CD4-positive, alpha-beta T cell (primary cell): ENCODE data around the gene SORBS1. TPM values are rescaled to one million over a fixed set of nuclear protein-coding genes. Genes with fewer than 3 reads are reported as not detected.

Experiments used
- ATAC-seq: fragments of 200-7000 bp; cut with Tn5 transposase; one replicate; pipeline ENCODE4 v1.10.0; 2022; ENCODE audit warnings: mild to moderate bottlenecking; ENCODE audit not compliant: poor library complexity
- CTCF ChIA-PET: fragments of 350-600 bp; sonication (Branson Sonifier 250); formaldehyde crosslinking; loops from one replicate; lab custom pipeline; 2021; ENCODE audit warnings: antibody characterized with exemption, inconsistent platforms; lab: Charles Lee
- POLR2A ChIA-PET: fragments of 350-600 bp; sonication (Branson Sonifier 250); formaldehyde crosslinking; loops from one replicate; lab custom pipeline; 2021; ENCODE audit warnings: antibody characterized with exemption, inconsistent platforms; lab: Charles Lee
- DNase-seq, 14 experiments: peaks; one replicate each; pipeline ENCODE4 v3.0.0-alpha.2; 2013 to 2020; ENCODE audit warnings: mixed read lengths in 2 of 14
- H3K27ac ChIP-seq, 2 donors: one replicate each; pipeline versions ENCODE4 v1.5.1 to v1.7.0; 2013; ENCODE audit warnings: low read length in 2 of 2, low read depth in 1 of 2, mild to moderate bottlenecking in 1 of 2
- H3K27me3 ChIP-seq, 2 experiments: 1 replicate in 1 of 2; 2 replicates in 1 of 2; pipeline versions ENCODE4 v1.6.1 to v1.7.0; 2013; ENCODE audit warnings: low read length in 2 of 2, control low read depth in 1 of 2, mild to moderate bottlenecking in 1 of 2, moderate library complexity in 1 of 2; ENCODE audit not compliant: insufficient read depth in 2 of 2, control insufficient read depth in 1 of 2
- H3K36me3 ChIP-seq: one replicate; pipeline ENCODE4 v1.6.1; 2013; ENCODE audit warnings: low read length, control low read depth; ENCODE audit not compliant: insufficient read depth
- H3K4me1 ChIP-seq: one replicate; pipeline ENCODE4 v1.6.1; 2013; ENCODE audit warnings: low read length, control low read depth; ENCODE audit not compliant: insufficient read depth
- H3K4me3 ChIP-seq: one replicate; pipeline ENCODE4 v1.5.1; 2013; ENCODE audit warnings: mild to moderate bottlenecking, low read length, moderate library complexity
- H3K9me3 ChIP-seq, 2 experiments: 1 replicate in 1 of 2; 2 replicates in 1 of 2; pipeline versions ENCODE4 v1.6.1 to v1.7.0; 2013; ENCODE audit warnings: low read length in 2 of 2, mild to moderate bottlenecking in 2 of 2, control low read depth in 1 of 2, moderate library complexity in 1 of 2; ENCODE audit not compliant: control insufficient read depth in 1 of 2, insufficient read depth in 1 of 2
- H3K27ac Mint-ChIP-seq: one replicate; pipeline ENCODE4 v1.8.0; 2020; ENCODE audit warnings: mixed read lengths
- H3K27me3 Mint-ChIP-seq: one replicate; pipeline ENCODE4 v1.8.0; 2021; ENCODE audit warnings: mixed read lengths
- H3K36me3 Mint-ChIP-seq: one replicate; pipeline ENCODE4 v1.8.0; 2021; ENCODE audit warnings: low read depth, mixed read lengths
- H3K4me1 Mint-ChIP-seq: one replicate; pipeline ENCODE4 v1.8.0; 2021; ENCODE audit warnings: low read depth, mixed read lengths
- H3K4me3 Mint-ChIP-seq: one replicate; pipeline ENCODE4 v1.8.0; 2020; ENCODE audit warnings: mild to moderate bottlenecking, mixed read lengths
- H3K9me3 Mint-ChIP-seq: one replicate; pipeline ENCODE4 v1.8.0; 2020; ENCODE audit warnings: mixed read lengths
- CTCF ChIP-seq: fragments of 200-600 bp; IDR thresholded peaks from one replicate; pipeline ENCODE4 v1.8.0; 2022; ENCODE audit warnings: antibody characterized with exemption, mild to moderate bottlenecking
- intact Hi-C, 2 experiments: fragments of 100-400 bp; cut with DNase I in 1 of 2; cut with micrococcal nuclease in 1 of 2; formaldehyde crosslinking; loops; one replicate each; pipeline versions ENCODE4 v1.15.1 to v1.9.0; 2023 to 2025; cut with DNase I, micrococcal nuclease
- total RNA-seq, 174 experiments: library from RNA in 2 of 174; stranded (reverse) in 2 of 174; gene quantifications; one replicate each; pipeline ENCODE4 v1.2.3 and lab custom pipeline; 2021 to 2026

SORBS1 gene
- total RNA-seq, 2 experiments from 2014 or later: 1.4 to 1.8 TPM

DNA sequence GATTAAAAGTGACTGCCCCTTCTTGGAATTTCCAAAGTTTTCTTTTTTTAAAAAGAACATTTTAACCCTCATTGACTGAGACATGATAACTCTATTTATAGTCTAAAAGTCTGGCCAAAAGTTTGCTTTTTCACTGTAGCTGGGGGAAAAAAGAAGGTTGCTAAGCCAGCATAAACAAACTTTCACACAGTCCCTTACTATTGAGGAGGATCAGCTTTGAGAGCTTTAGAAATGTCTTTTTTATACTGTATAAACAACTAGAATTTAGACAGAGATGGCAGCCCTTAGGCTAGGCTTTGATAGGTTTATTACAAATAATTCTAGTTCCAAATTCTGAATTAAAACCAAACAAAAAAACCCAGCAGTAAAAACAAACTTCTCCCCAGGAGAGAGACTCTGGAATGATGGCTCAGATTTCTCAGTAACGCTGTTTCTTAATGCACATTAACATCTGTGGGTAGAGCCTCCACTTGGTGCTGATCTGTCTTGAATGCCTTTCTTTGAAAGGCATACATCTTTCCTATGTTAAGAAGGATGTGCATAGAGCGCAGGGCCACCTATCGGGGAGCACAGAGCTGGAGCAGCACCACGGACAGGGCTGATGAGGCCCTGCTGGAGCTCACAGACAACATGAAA lies 169.5 kb downstream of the SORBS1 start:
- Histone ChIP-seq H3K9me3 (no peaks in the 10 kb centered on the region), H3K36me3 (no peaks in the 10 kb centered on the region), H3K4me3 (no peak overlapping the region), H3K27me3 (no peaks in the 10 kb centered on the region), H3K4me1 (no peaks in the 10 kb centered on the region), H3K27ac (no peak overlapping the region)
- DNase-seq: no peak
- Mint-ChIP-seq H3K4me1 (no peaks in the 10 kb centered on the region), H3K4me3 (no peak overlapping the region), H3K36me3 (no peaks in the 10 kb centered on the region), H3K27me3 (no peaks in the 10 kb centered on the region), H3K9me3 (no peaks in the 10 kb centered on the region), H3K27ac (no peak overlapping the region)
- TF ChIP-seq CTCF: no peak
- ATAC-seq: no peak
- intact Hi-C loops: no loop called here
- ChIA-PET CTCF (interaction anchor here (1.5 kb wide), 1 partner anchor 28 kb away, joined by 3 read pairs; no protein-coding TSS in a partner anchor), POLR2A (no interaction called here)

DNA sequence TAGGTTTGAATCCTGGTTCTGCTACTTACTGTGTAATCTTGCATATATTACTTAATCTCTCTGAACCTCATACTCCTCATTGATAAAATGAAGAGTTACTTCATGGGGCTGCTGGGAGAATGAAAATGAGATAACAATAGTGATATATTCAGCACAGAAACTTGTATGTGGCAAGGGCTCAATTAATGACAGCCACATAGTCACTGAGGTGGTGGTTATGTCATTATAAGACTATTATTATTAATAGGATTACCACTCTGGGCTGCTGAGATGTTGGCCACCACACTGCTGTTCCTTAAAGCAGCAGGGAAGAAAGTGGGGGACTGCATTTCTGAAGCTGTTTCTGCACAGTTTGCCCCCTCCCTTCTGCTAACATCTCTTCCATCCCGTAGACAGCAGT lies 170.0 kb downstream of the SORBS1 start:
- Histone ChIP-seq H3K27ac (no peak overlapping the region), H3K4me1 (no peaks in the 10 kb centered on the region), H3K4me3 (no peak overlapping the region), H3K27me3 (no peaks in the 10 kb centered on the region), H3K36me3 (no peaks in the 10 kb centered on the region), H3K9me3 (no peaks in the 10 kb centered on the region)
- intact Hi-C loops: no loop called here
- no peak overlapping the region for H3K4me3 Mint-ChIP-seq
- ATAC-seq (no peak), DNase-seq (no peak)
- no peaks in the 10 kb centered on the region for H3K4me1 Mint-ChIP-seq
- H3K36me3 Mint-ChIP-seq: no peaks in the 10 kb centered on the region
- H3K27ac Mint-ChIP-seq: no peak overlapping the region
- POLR2A ChIA-PET: no interaction called here
- H3K27me3 Mint-ChIP-seq: no peaks in the 10 kb centered on the region
- TF ChIP-seq CTCF: no peak
- CTCF ChIA-PET: no interaction called here
- H3K9me3 Mint-ChIP-seq: no peaks in the 10 kb centered on the region

DNA sequence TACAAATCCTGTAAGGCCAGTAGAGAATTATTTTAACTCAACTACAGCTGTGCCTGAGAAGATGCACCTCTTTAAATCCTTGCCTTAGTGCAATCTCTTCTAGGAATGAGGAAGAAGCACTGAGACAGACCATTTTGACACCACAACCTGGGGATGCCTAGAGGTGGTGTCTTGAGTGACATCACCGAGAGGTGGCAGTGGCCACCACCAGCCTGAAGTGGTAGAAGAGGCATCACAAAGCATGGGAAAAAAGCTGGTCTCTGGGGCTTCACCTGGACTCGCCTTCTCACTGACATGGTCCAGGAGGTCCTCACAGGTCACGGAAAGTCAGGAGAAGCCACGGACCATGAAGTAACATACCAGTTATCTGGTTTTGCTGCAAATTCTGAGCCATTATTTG lies 171.2 kb downstream of the SORBS1 start:
- no peak for TF ChIP-seq CTCF
- Histone ChIP-seq H3K27me3 (no peaks in the 10 kb centered on the region), H3K36me3 (no peaks in the 10 kb centered on the region), H3K9me3 (no peaks in the 10 kb centered on the region), H3K27ac (no peak overlapping the region), H3K4me3 (no peak overlapping the region), H3K4me1 (no peaks in the 10 kb centered on the region)
- Mint-ChIP-seq H3K9me3 (no peaks in the 10 kb centered on the region), H3K4me3 (no peak overlapping the region), H3K36me3 (no peaks in the 10 kb centered on the region), H3K27ac (no peak overlapping the region), H3K4me1 (no peaks in the 10 kb centered on the region), H3K27me3 (no peaks in the 10 kb centered on the region)
- POLR2A ChIA-PET: no interaction called here
- ATAC-seq (no peak), DNase-seq (no peak)
- intact Hi-C loops: no loop called here
- CTCF ChIA-PET: interaction anchor here (0.6 kb wide), 1 partner anchor 244 kb away, joined by 4 read pairs; no protein-coding TSS in a partner anchor
